ENCODE results near the gene FAM163A.

Gene FAM163A

DNA sequence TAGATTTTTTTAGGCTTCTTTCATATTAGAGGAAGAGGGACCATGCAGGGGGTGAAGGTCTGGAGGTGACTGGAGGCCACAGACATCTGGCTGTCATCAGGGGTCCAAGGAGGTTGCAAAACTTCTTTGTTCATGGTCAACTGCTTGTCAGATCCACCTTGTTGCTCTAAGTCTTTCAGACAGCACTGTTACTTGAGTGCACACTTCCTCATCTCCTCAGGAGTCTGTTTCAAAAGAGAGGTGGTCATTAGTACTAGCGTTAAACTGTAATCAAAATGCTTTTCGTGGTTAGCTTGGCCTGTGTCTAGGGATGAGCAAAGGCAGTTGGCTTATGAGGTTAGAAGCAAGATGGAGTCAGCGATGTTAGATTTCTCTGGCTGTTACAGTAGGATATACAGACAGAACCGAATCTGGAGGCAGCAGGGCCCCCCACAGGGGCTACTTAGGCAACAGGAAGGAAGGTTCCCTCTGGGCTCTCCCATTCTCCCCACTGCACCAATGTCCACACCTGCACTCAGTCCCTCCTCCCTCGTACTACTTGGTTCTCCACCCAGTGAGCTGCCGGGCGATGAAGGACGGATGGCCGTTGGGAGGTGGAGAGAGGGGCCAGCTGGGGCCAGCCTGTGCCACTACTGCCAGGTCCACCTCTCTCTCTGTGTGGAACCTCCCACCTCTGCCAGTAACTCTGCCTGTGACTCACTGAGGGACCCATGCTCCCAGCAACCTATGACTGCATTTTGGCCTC, 77.3 kb downstream of the FAM163A start:
- H3K27ac ChIP-seq: no peak overlapping the region
- TF ChIP-seq, protein P1, sequence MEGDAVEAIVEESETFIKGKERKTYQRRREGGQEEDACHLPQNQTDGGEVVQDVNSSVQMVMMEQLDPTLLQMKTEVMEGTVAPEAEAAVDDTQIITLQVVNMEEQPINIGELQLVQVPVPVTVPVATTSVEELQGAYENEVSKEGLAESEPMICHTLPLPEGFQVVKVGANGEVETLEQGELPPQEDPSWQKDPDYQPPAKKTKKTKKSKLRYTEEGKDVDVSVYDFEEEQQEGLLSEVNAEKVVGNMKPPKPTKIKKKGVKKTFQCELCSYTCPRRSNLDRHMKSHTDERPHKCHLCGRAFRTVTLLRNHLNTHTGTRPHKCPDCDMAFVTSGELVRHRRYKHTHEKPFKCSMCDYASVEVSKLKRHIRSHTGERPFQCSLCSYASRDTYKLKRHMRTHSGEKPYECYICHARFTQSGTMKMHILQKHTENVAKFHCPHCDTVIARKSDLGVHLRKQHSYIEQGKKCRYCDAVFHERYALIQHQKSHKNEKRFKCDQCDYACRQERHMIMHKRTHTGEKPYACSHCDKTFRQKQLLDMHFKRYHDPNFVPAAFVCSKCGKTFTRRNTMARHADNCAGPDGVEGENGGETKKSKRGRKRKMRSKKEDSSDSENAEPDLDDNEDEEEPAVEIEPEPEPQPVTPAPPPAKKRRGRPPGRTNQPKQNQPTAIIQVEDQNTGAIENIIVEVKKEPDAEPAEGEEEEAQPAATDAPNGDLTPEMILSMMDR (IDR thresholded peaks at IDR 0.05): no peak
- DNase-seq (ENCODE audit: low spot score): no peak

DNA sequence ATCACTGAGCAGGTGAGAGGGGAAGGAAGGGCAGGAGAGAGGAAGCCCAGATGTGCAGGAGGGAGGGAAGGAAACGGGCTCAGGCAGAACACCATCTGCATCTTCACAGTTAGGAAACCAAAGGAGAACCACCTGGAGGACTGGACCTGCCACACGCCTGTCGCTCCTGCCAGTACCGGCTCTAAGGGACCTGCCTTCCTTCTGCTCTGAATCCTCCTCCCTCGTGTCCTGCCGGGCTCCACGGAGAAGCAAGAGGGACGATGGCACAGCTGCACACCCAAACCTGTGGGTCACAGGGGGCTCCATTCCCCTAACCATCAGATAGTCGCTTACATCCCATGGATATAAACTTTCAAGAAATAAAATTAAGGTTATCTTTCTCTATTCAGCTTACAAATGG, 78.4 kb downstream of the FAM163A start:
- no peak overlapping the region for H3K4me3 ChIP-seq
- TF ChIP-seq, protein P1 (IDR thresholded peaks at IDR 0.05): no peak
- DNase-seq (ENCODE audit: low spot score): peak; percentile 40
- no peak overlapping the region for H3K27ac ChIP-seq

More for the DNA sequence above, 77.3 kb downstream of the FAM163A start:
- H3K4me3 ChIP-seq: no peak overlapping the region

DNA sequence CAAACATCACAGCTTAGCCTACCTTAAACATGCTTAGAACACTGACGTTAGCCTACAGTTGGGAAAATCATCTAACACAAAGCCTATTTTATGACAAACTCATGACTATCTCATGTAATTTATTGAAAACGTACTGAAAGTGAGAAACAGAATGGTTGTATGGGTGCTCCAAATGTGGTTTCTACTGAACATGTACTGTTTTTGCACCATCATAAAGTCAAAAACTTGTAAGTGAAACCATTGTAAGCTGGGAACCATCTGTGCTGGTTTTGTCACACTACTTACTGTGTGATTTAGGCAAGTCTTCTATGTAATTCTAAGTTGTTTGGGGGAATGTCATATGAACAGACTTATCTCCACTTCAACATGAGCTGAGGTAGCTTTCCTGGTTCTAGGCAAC, 79.0 kb downstream of the FAM163A start:
- Histone ChIP-seq H3K27ac (no peak overlapping the region), H3K4me3 (no peak overlapping the region)
- TF ChIP-seq, protein P1 (IDR thresholded peaks at IDR 0.05): no peak
- no peak for DNase-seq (ENCODE audit: low spot score)

DNA sequence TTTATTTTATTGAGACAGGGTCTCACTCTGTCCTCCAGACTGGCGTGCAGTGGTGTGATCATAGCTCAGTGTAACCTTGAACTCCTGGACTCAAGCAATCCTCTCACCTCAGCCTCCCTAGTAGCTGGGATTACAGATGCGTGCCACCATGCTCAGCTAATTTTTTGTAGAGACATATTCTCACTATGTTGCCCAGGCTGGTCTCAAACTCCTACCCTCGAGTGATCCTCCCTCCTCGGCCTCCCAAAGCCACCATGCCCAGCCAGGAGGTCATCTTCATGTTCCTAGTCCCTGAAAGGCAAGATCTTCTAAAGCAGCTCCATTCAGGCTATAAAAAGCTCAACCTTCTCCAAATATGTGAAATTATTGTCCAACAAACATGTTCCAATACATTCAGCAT, 80.6 kb downstream of the FAM163A start:
- peak; percentile 8 for DNase-seq (ENCODE audit: low spot score)
- H3K4me3 ChIP-seq: no peak overlapping the region
- TF ChIP-seq, protein P1 (IDR thresholded peaks at IDR 0.05): no peak
- no peak overlapping the region for H3K27ac ChIP-seq

DNA sequence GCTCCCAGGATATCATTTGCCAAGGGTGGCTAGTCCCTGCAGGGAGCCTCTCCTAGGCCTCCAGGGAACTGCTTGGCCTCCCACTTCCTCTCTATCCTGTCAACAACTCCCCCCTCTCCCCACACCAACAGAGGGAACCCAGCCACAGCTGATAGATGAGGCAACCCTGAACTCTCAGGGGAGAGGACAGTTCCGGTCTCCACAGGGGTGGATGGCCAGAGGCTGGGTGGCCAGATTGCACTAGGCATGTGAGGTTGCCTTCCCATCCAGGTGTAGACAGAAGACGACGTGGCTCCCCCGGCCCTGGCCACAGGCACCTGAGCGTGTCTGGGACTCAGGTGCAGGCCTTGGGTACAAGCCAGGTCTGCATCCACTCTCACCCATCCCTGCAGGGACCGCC, 81.2 kb downstream of the FAM163A start:
- DNase-seq (ENCODE audit: low spot score): peak; percentile 69
- no peak overlapping the region for H3K4me3 ChIP-seq
- H3K27ac ChIP-seq: no peak overlapping the region
- TF ChIP-seq, protein P1 (IDR thresholded peaks at IDR 0.05): no peak

DNA sequence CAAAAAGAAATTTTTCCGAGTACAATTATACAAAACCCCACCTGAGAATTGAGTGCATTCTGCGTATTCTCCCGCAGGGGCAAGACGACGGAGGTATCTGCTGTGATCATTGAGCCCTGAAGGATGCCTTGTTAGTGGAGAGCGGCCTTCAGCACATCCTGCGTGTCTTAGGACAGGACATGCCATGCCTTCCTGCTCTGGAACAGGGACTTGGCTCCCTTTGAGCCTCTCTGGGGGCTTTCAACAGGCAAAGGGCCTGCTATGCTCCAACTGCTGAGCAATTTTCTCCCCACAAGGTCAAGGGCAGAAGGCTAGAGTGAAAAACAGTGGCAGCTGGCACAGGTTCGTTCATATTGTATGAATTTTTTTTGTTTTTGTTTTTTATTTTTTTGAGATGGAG, 82.1 kb downstream of the FAM163A start:
- DNase-seq (ENCODE audit: low spot score): peak; percentile 49
- TF ChIP-seq, protein P1 (IDR thresholded peaks at IDR 0.05): no peak
- Histone ChIP-seq H3K4me3 (no peak overlapping the region), H3K27ac (no peak overlapping the region)

DNA sequence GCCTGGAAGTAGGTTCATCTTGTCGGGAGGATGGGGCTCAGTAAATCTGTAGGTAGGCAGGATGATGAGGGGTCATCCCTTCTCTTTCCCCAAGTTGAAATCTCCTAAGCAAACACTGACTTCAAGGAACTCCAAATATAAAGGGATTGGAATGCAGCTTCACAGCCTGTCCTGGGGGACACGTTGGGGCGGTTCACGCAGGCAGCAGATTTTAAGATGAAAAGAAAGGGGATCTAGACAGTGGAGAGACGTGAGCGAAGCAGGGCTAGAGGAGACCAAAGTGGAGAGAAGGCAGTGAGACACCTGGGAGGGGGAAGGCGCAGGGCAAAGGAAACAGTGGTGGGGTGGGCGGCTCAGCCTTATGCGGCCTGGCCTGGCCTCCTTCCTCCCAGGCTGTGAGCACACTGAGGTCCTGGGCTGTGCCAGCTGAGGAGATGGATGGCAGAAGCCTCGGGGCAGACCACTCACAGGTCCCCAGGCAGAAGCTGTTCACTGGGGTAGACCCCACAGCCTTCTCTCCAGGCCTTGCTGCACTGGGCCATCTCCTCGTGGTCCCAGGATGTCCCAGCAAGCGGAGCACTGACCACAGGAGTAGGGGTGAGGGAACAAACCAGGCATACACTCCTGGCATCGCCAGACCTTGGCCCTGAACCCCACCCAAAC, 82.8 kb downstream of the FAM163A start:
- H3K27ac ChIP-seq: no peak overlapping the region
- DNase-seq (ENCODE audit: low spot score): no peak
- TF ChIP-seq, protein P1 (IDR thresholded peaks at IDR 0.05): no peak
- H3K4me3 ChIP-seq: no peak overlapping the region
